Measurements from ENCODE around the gene PIK3R6. TPM values are rescaled to one million over a fixed set of nuclear protein-coding genes. Genes with fewer than 3 reads are reported as not detected.
A peak's percentile ranks its signal among the peaks of the same experiment; 100 is the strongest.

Gene PIK3R6
- total and polyA plus RNA-seq, 2 donors (not counting 1 experiment from before 2014, with no cell fraction given): 2.8 to 11.0 TPM

- Histone ChIP-seq H2AFZ (ENCODE audit: insufficient read depth, low read depth, low read length, poor library complexity, severe bottlenecking) (no peak overlapping the region), H3K27ac (ENCODE audit: low read length in 2 of 2) (peak overlapping the region in 1 of 2 donors; percentile 48), H4K20me1 (ENCODE audit: control insufficient read depth, insufficient read depth, low read length, poor library complexity, severe bottlenecking) (no peaks in the 10 kb centered on the region), H3K4me3 (ENCODE audit: control extremely low read depth in 1 of 5, extremely low read depth in 1 of 5, insufficient read depth in 1 of 5, low read depth in 2 of 5, low read length in 4 of 5) (no peak overlapping the region), H3K36me3 (replicated peaks in 1 of 2; ENCODE audit: control extremely low read depth in 1 of 2, control insufficient read depth in 1 of 2, extremely low read depth in 1 of 2, insufficient read depth in 2 of 2, low read length in 1 of 2) (no peaks in the 10 kb centered on the region), H3K27me3 (replicated peaks in 1 of 4; ENCODE audit: control extremely low read depth in 1 of 4, control insufficient read depth in 3 of 4, insufficient read depth in 4 of 4, low read length in 3 of 4) (no peaks in the 10 kb centered on the region), H3K4me2 (replicated peaks; ENCODE audit: low read depth, low read length, poor library complexity, severe bottlenecking) (peak overlapping the region; percentile 59), H3K9ac (ENCODE audit: low read length) (no peak overlapping the region), H3K4me1 (ENCODE audit: control insufficient read depth in 2 of 2, insufficient read depth in 2 of 2, low read length in 2 of 2) (peaks cover 29 to 38% of the 10 kb centered on the region in 2 donors), H3K9me3 (ENCODE audit: control extremely low read depth in 1 of 3, control insufficient read depth in 2 of 3, insufficient read depth in 1 of 3, low read length in 2 of 3) (no peaks in the 10 kb centered on the region), H3K79me2 (ENCODE audit: control insufficient read depth, insufficient read depth, low read length) (no peaks in the 10 kb centered on the region)
- 75% methylated on average over 10 of the region's 11 CpGs for WGBS (ENCODE audit: insufficient coverage)
- Mint-ChIP-seq H3K9me3 (ENCODE audit: insufficient read depth) (no peaks in the 10 kb centered on the region), H3K4me3 (peak overlapping the region; percentile 57), H3K27ac (peak overlapping the region; percentile 89), H3K27me3 (no peaks in the 10 kb centered on the region), H3K4me1 (peaks cover 48% of the 10 kb centered on the region)
- intact Hi-C loops (cut with micrococcal nuclease): loop anchor here (5.0 kb wide), 1 partner anchor 138 kb away; no protein-coding TSS in a partner anchor
- no peak for TF ChIP-seq EZH2 (IDR thresholded peaks at IDR 0.05; ENCODE audit: borderline replicate concordance, insufficient read depth, low read depth, low read length, poor library complexity, severe bottlenecking)
- no peak for TF ChIP-seq CTCF (IDR thresholded peaks at IDR 0.05)
- no peak for ATAC-seq (ENCODE audit: low read depth)
- no peak for DNase-seq
- POLR2A ChIA-PET: no interaction called here
- CTCF ChIA-PET: interaction anchor here (0.9 to 1.6 kb wide), 7 partner anchors 17 to 137 kb away, joined by 3 to 7 read pairs (median 4); no protein-coding TSS in a partner anchor
Observed at GRCh38 chr17:8859027-8859803, 8.3 kb downstream of the PIK3R6 start.

GRCh38 chr17:8857919-8858318 lies 9.6 kb downstream of the PIK3R6 start:
- H2AFZ ChIP-seq (ENCODE audit: insufficient read depth, low read depth, low read length, poor library complexity, severe bottlenecking): no peak overlapping the region
- CTCF ChIA-PET: interaction anchor here (0.5 to 1.8 kb wide), 13 partner anchors 15 to 1012 kb away, joined by 3 to 7 read pairs (median 4); partner anchors contain the start of gene MFSD6L
- H3K27ac Mint-ChIP-seq: peak overlapping the region; percentile 83
- H3K27me3 ChIP-seq (replicated peaks in 1 of 4; ENCODE audit: control extremely low read depth in 1 of 4, control insufficient read depth in 3 of 4, insufficient read depth in 4 of 4, low read length in 3 of 4): no peaks in the 10 kb centered on the region
- H3K4me3 ChIP-seq (ENCODE audit: control extremely low read depth in 1 of 5, extremely low read depth in 1 of 5, insufficient read depth in 1 of 5, low read depth in 2 of 5, low read length in 4 of 5): peak overlapping the region in 1 of 5 experiments; percentile 21
- H3K9me3 Mint-ChIP-seq (ENCODE audit: insufficient read depth): no peaks in the 10 kb centered on the region
- peak overlapping the region in 1 of 2 donors; percentile 48 for H3K27ac ChIP-seq (ENCODE audit: low read length in 2 of 2)
- no peaks in the 10 kb centered on the region for H3K36me3 ChIP-seq (replicated peaks in 1 of 2; ENCODE audit: control extremely low read depth in 1 of 2, control insufficient read depth in 1 of 2, extremely low read depth in 1 of 2, insufficient read depth in 2 of 2, low read length in 1 of 2)
- peak overlapping the region; percentile 59 for H3K4me2 ChIP-seq (replicated peaks; ENCODE audit: low read depth, low read length, poor library complexity, severe bottlenecking)
- POLR2A ChIA-PET: interaction anchor here (0.7 to 1.1 kb wide), 7 partner anchors 26 to 716 kb away, joined by 3 to 7 read pairs (median 6); partner anchors contain the start of gene PIK3R5
- H3K9me3 ChIP-seq (ENCODE audit: control extremely low read depth in 1 of 3, control insufficient read depth in 2 of 3, insufficient read depth in 1 of 3, low read length in 2 of 3): no peaks in the 10 kb centered on the region
- H3K79me2 ChIP-seq (ENCODE audit: control insufficient read depth, insufficient read depth, low read length): no peaks in the 10 kb centered on the region
- H3K4me1 ChIP-seq (ENCODE audit: control insufficient read depth in 2 of 2, insufficient read depth in 2 of 2, low read length in 2 of 2): peaks cover 29 to 38% of the 10 kb centered on the region in 2 donors
- H3K27me3 Mint-ChIP-seq: no peaks in the 10 kb centered on the region
- H4K20me1 ChIP-seq (ENCODE audit: control insufficient read depth, insufficient read depth, low read length, poor library complexity, severe bottlenecking): no peaks in the 10 kb centered on the region
- peak; percentile 61 for DNase-seq
- TF ChIP-seq EZH2 (IDR thresholded peaks at IDR 0.05; ENCODE audit: borderline replicate concordance, insufficient read depth, low read depth, low read length, poor library complexity, severe bottlenecking) (no peak), CTCF (IDR thresholded peaks at IDR 0.05) (no peak)
- WGBS (ENCODE audit: insufficient coverage): no CpG with 5 or more reads among the region's 5 CpGs
- peaks cover 48% of the 10 kb centered on the region for H3K4me1 Mint-ChIP-seq
- peak; percentile 77 for ATAC-seq (ENCODE audit: low read depth)
- H3K9ac ChIP-seq (ENCODE audit: low read length): no peak overlapping the region
- intact Hi-C loops (cut with micrococcal nuclease): loop anchor here (1.0 to 5.0 kb wide), 3 partner anchors 41 to 139 kb away; no protein-coding TSS in a partner anchor
- H3K4me3 Mint-ChIP-seq: peak overlapping the region; percentile 82

Measured in B cell (primary cell).